B cell (primary cell): Measurements from ENCODE around the gene CATSPER3. TPM values are rescaled to one million over a fixed set of nuclear protein-coding genes. Genes with fewer than 3 reads are reported as not detected.

ENCODE experiments used
- ATAC-seq: fragments of 200-7000 bp; cut with Tn5 transposase; one replicate; pipeline ENCODE4 v1.10.0; 2021; ENCODE audit warnings: low read depth, mild to moderate bottlenecking, moderate number of reproducible peaks, moderate library complexity
- CTCF ChIA-PET: fragments of 350-600 bp; sonication (Branson Sonifier 250); formaldehyde crosslinking; loops from one replicate; lab custom pipeline; 2021; ENCODE audit warnings: antibody characterized with exemption, inconsistent platforms; lab: Charles Lee
- POLR2A ChIA-PET: fragments of 350-600 bp; sonication (Branson Sonifier 250); formaldehyde crosslinking; loops from one replicate; lab custom pipeline; 2021; ENCODE audit warnings: antibody characterized with exemption; lab: Charles Lee
- DNase-seq: peaks from one replicate; pipeline ENCODE4 v3.0.0; 2013
- H2AFZ ChIP-seq: 2 replicates; pipeline ENCODE4 v1.6.1; 2012; ENCODE audit warnings: mild to moderate bottlenecking, low read depth, low read length; ENCODE audit not compliant: insufficient read depth, poor library complexity, severe bottlenecking
- H3K27ac ChIP-seq, 2 donors: 1 replicate in 1 of 2; 2 replicates in 1 of 2; pipeline ENCODE4 v1.5.1; 2012 to 2013; ENCODE audit warnings: low read length in 2 of 2, mild to moderate bottlenecking in 2 of 2, moderate library complexity in 1 of 2
- H3K27me3 ChIP-seq, 4 experiments: fragments of 200-600 bp in 1 of 4; sonication (generic) in 1 of 4; replicated peaks in 1 of 4; 1 replicate in 2 of 4; 2 replicates in 2 of 4; pipeline versions ENCODE4 v1.6.1 to v1.7.0; 2013 to 2016; ENCODE audit warnings: low read length in 3 of 4, mild to moderate bottlenecking in 2 of 4, mixed read lengths in 1 of 4, moderate library complexity in 1 of 4; ENCODE audit not compliant: insufficient read depth in 4 of 4, control insufficient read depth in 3 of 4; ENCODE audit errors: control extremely low read depth in 1 of 4
- H3K36me3 ChIP-seq, 2 experiments: replicated peaks in 1 of 2; 1 replicate in 1 of 2; 2 replicates in 1 of 2; pipeline versions ENCODE4 v1.6.1 to v1.7.1; 2013; ENCODE audit warnings: low read length in 1 of 2; ENCODE audit not compliant: insufficient read depth in 2 of 2, control insufficient read depth in 1 of 2; ENCODE audit errors: control extremely low read depth in 1 of 2, extremely low read depth in 1 of 2
- H3K4me1 ChIP-seq, 2 donors: fragments of 200-600 bp in 1 of 2; sonication (generic) in 1 of 2; 1 replicate in 1 of 2; 2 replicates in 1 of 2; pipeline versions ENCODE4 v1.5.1 to v1.6.1; 2013 to 2017; ENCODE audit warnings: low read length in 2 of 2; ENCODE audit not compliant: control insufficient read depth in 2 of 2, insufficient read depth in 2 of 2
- H3K4me2 ChIP-seq: replicated peaks from 2 replicates; pipeline ENCODE3; 2012; ENCODE audit warnings: mild to moderate bottlenecking, low read depth, low read length; ENCODE audit not compliant: poor library complexity, severe bottlenecking
- H3K4me3 ChIP-seq, 5 experiments: fragments of 200-600 bp in 1 of 5; sonication (generic) in 1 of 5; 1 replicate in 3 of 5; 2 replicates in 2 of 5; pipeline versions ENCODE4 v1.5.1 to v1.7.0; 2011 to 2016; ENCODE audit warnings: low read length in 4 of 5, mild to moderate bottlenecking in 4 of 5, low read depth in 2 of 5, control low read depth in 1 of 5, moderate library complexity in 1 of 5; ENCODE audit not compliant: insufficient read depth in 1 of 5; ENCODE audit errors: control extremely low read depth in 1 of 5, extremely low read depth in 1 of 5
- H3K79me2 ChIP-seq: fragments of 200-600 bp; sonication (generic); one replicate; pipeline ENCODE4 v1.6.0; 2016; ENCODE audit warnings: low read length; ENCODE audit not compliant: control insufficient read depth, insufficient read depth
- H3K9ac ChIP-seq: fragments of 200-600 bp; sonication (generic); 2 replicates; pipeline ENCODE4 v1.6.1; 2017; ENCODE audit warnings: mild to moderate bottlenecking, low read length, moderate library complexity
- H3K9me3 ChIP-seq, 3 donors: one replicate each; pipeline versions ENCODE4 v1.6.1 to v1.7.1; 2013; ENCODE audit warnings: low read length in 2 of 3; ENCODE audit not compliant: control insufficient read depth in 2 of 3, insufficient read depth in 1 of 3; ENCODE audit errors: control extremely low read depth in 1 of 3
- H4K20me1 ChIP-seq: 2 replicates; pipeline ENCODE4 v1.6.0; 2012; ENCODE audit warnings: mild to moderate bottlenecking, low read length; ENCODE audit not compliant: insufficient read depth, control insufficient read depth, poor library complexity, severe bottlenecking
- H3K27ac Mint-ChIP-seq: one replicate; pipeline ENCODE4 v1.8.0; 2021; ENCODE audit warnings: mixed read lengths
- H3K27me3 Mint-ChIP-seq: one replicate; pipeline ENCODE4 v1.8.0; 2021; ENCODE audit warnings: mixed read lengths
- H3K4me1 Mint-ChIP-seq: one replicate; pipeline ENCODE4 v1.8.0; 2021; ENCODE audit warnings: mixed read lengths
- H3K4me3 Mint-ChIP-seq: one replicate; pipeline ENCODE4 v1.8.0; 2021; ENCODE audit warnings: mixed read lengths
- H3K9me3 Mint-ChIP-seq: one replicate; pipeline ENCODE4 v1.8.0; 2022; ENCODE audit warnings: mixed read lengths; ENCODE audit not compliant: insufficient read depth
- CTCF ChIP-seq: fragments of 200-600 bp; IDR thresholded peaks from one replicate; pipeline ENCODE4 v1.8.0; 2022; ENCODE audit warnings: antibody characterized with exemption, mild to moderate bottlenecking
- EZH2 ChIP-seq: IDR thresholded peaks from 2 replicates; pipeline ENCODE4 v1.6.1; 2012; ENCODE audit warnings: borderline replicate concordance, low read depth, mild to moderate bottlenecking, moderate library complexity, low read length; ENCODE audit not compliant: insufficient read depth, poor library complexity, severe bottlenecking
- WGBS: methylation state at CpG from one replicate; pipeline ENCODE4 v1.1.5; 2013; ENCODE audit warnings: missing lambda C conversion rate; ENCODE audit not compliant: insufficient coverage; 5-methylcytosine and 5-hydroxymethylcytosine counted together
- intact Hi-C: fragments of 100-400 bp; cut with micrococcal nuclease; formaldehyde crosslinking; loops from one replicate; pipeline ENCODE4 v1.10.0; 2022
- polyA plus RNA-seq: library from polyadenylated mRNA; depleted of rRNA; stranded (reverse); fragments of >200 nt; gene quantifications from 2 replicates; pipeline ENCODE4 v1.2.3, GENCODE V29; 2012
- total RNA-seq, 2 donors: library from RNA; stranded (reverse); fragments of 120-200 nt in 1 of 2; gene quantifications; 1 replicate in 1 of 2; 2 replicates in 1 of 2; pipeline versions ENCODE4 v1.2.3 to v1.2.4, GENCODE V29; 2013 to 2022

The CATSPER3 gene
- total and polyA plus RNA-seq, 2 donors (not counting 1 experiment from before 2014, with no cell fraction given): 0.79 to 1.3 TPM

GRCh38 chr5:135032999-135033861 is 65.5 kb downstream of the CATSPER3 start:
- Histone ChIP-seq H3K79me2 (no peaks in the 10 kb centered on the region), H3K4me3 (peak overlapping the region; percentile 18 to 68 (median 52)), H3K36me3 (no peaks in the 10 kb centered on the region), H3K9me3 (peaks cover 3 to 68% (median 10%) of the 10 kb centered on the region in 3 donors), H3K4me2 (peak overlapping the region; percentile 96), H3K9ac (peak overlapping the region; percentile 66), H4K20me1 (peaks cover 21% of the 10 kb centered on the region), H3K27ac (no peak overlapping the region), H3K27me3 (peaks cover 0 to 89% (median 72%) of the 10 kb centered on the region in 4 experiments), H2AFZ (peak overlapping the region; percentile 68), H3K4me1 (peaks cover 47 to 78% of the 10 kb centered on the region in 2 donors)
- TF ChIP-seq CTCF (no peak), EZH2 (peak; percentile 81)
- WGBS: 2% methylated on average over 86 of the region's 89 CpGs
- no peak overlapping the region for H3K27ac Mint-ChIP-seq
- peaks cover 3% of the 10 kb centered on the region for H3K9me3 Mint-ChIP-seq
- peak; percentile 76 for DNase-seq
- CTCF ChIA-PET: interaction anchor here (0.6 kb wide), 1 partner anchor 20 kb away, joined by 3 read pairs; no protein-coding TSS in a partner anchor
- peak; percentile 20 for ATAC-seq
- POLR2A ChIA-PET: no interaction called here
- intact Hi-C loops: no loop called here
- peak overlapping the region; percentile 85 for H3K4me3 Mint-ChIP-seq
- H3K27me3 Mint-ChIP-seq: peaks cover 75% of the 10 kb centered on the region
- peaks cover 47% of the 10 kb centered on the region for H3K4me1 Mint-ChIP-seq

- H3K4me1 ChIP-seq: peaks cover 51 to 78% of the 10 kb centered on the region in 2 donors
- no peak within 1 kb of the TSS for H3K27ac ChIP-seq
- peak within 1 kb of the TSS; percentile 66 for H3K9ac ChIP-seq
- H3K79me2 ChIP-seq: no peaks in the 10 kb centered on the region
- intact Hi-C loops: loop anchor here (2.0 kb wide), 1 partner anchor 19 kb away; no protein-coding TSS in a partner anchor
- Mint-ChIP-seq H3K27ac (peak within 1 kb of the TSS; percentile 20), H3K4me1 (peaks cover 50% of the 10 kb centered on the region), H3K4me3 (peak within 1 kb of the TSS; percentile 85), H3K27me3 (peaks cover 75% of the 10 kb centered on the region), H3K9me3 (peaks cover 3% of the 10 kb centered on the region)
- H3K27me3 ChIP-seq: peaks cover 0 to 90% (median 76%) of the 10 kb centered on the region in 4 experiments
- under 1% methylated on average over 49 of the region's 49 CpGs for WGBS
- no peaks in the 10 kb centered on the region for H3K36me3 ChIP-seq
- H3K9me3 ChIP-seq: peaks cover 3 to 68% (median 8%) of the 10 kb centered on the region in 3 donors
- DNase-seq (no peak), ATAC-seq (peak; percentile 17)
- H3K4me3 ChIP-seq: peak within 1 kb of the TSS; percentile 18 to 68 (median 52)
- peaks cover 27% of the 10 kb centered on the region for H4K20me1 ChIP-seq
- no peak for TF ChIP-seq CTCF
- ChIA-PET CTCF (interaction anchor here (0.6 kb wide), 1 partner anchor 19 kb away, joined by 3 read pairs; no protein-coding TSS in a partner anchor), POLR2A (no interaction called here)
- H3K4me2 ChIP-seq: peak within 1 kb of the TSS; percentile 96
- H2AFZ ChIP-seq: peak within 1 kb of the TSS; percentile 68
Observed at GRCh38 chr5:135033901-135034235, 66.2 kb downstream of the CATSPER3 start, which contains the start of gene PITX1. Gene PITX1 (minus strand): TSS chr5:135034228. CDS start chr5:135033881, 347 bp downstream.
